HepG2 (cell line): ENCODE results near the gene CDHR4. TPM values are rescaled to one million over a fixed set of nuclear protein-coding genes. Genes with fewer than 3 reads are reported as not detected.

Source experiments
- ARNT ChIP-seq: fragments of 450-650 bp; IDR thresholded peaks from 2 replicates; pipeline ENCODE4 v1.6.1; 2017
- EEA1 ChIP-seq: sonication (generic); formaldehyde crosslinking; IDR thresholded peaks from 2 replicates; pipeline ENCODE4 v1.5.1; 2020; ENCODE audit warnings: mild to moderate bottlenecking, missing genetic modification reagents, borderline replicate concordance
- HNRNPH1 ChIP-seq: fragments of 200-400 bp; formaldehyde crosslinking; optimal IDR thresholded peaks from 2 replicates; pipeline ENCODE3; 2017; ENCODE audit warnings: mild to moderate bottlenecking, low read depth, low read length
- HOXD1 ChIP-seq: sonication (generic); formaldehyde crosslinking; IDR thresholded peaks from 2 replicates; pipeline ENCODE4 v1.5.0; 2020; ENCODE audit warnings: missing genetic modification reagents
- REST ChIP-seq, 2 experiments: IDR thresholded peaks; 2 replicates each; pipeline ENCODE4 v1.6.1; 2011 to 2012; ENCODE audit warnings: low read length in 2 of 2, borderline replicate concordance in 1 of 2, low read depth in 1 of 2, mild to moderate bottlenecking in 1 of 2, moderate library complexity in 1 of 2
- SKI ChIP-seq: fragments of 450-650 bp; IDR thresholded peaks from one replicate; pipeline ENCODE4 v1.6.1; 2018; ENCODE audit warnings: mild to moderate bottlenecking; ENCODE audit not compliant: partially characterized antibody
- SRSF9 ChIP-seq: fragments of 200-400 bp; formaldehyde crosslinking; IDR thresholded peaks from 2 replicates; pipeline ENCODE4 v1.6.1; 2018; ENCODE audit warnings: borderline replicate concordance, mild to moderate bottlenecking, low read depth, low read length; ENCODE audit not compliant: insufficient read depth, poor library complexity, severe bottlenecking
- TARDBP ChIP-seq: sonication (generic); formaldehyde crosslinking; IDR thresholded peaks from 2 replicates; pipeline ENCODE4 v1.8.0; 2022; ENCODE audit warnings: mild to moderate bottlenecking, missing genetic modification reagents
- ZFP91 ChIP-seq: sonication (generic); formaldehyde crosslinking; IDR thresholded peaks from 2 replicates; pipeline ENCODE4 v1.9.0; 2022; ENCODE audit warnings: missing genetic modification reagents, mild to moderate bottlenecking, borderline replicate concordance
- ZNF30 ChIP-seq: sonication (generic); formaldehyde crosslinking; IDR thresholded peaks from 2 replicates; pipeline ENCODE4 v1.5.0; 2020; ENCODE audit warnings: mild to moderate bottlenecking, missing genetic modification reagents
- ZNF557 ChIP-seq: sonication (generic); formaldehyde crosslinking; IDR thresholded peaks from 2 replicates; pipeline ENCODE4 v1.4.0; 2020; ENCODE audit warnings: missing genetic modification reagents
- ZNF777 ChIP-seq: sonication (generic); formaldehyde crosslinking; IDR thresholded peaks from 2 replicates; pipeline ENCODE4 v1.4.0; 2020; ENCODE audit warnings: missing genetic modification reagents
- polyA plus RNA-seq, 8 experiments: library from polyadenylated mRNA; depleted of rRNA in 3 of 8; stranded (reverse) in 7 of 8; unstranded in 1 of 8; fragments of >200 nt; fragmentation: Illumina TruSeq in 4 of 8; extraction: Trizol in 4 of 8; gene quantifications; 2 replicates each; pipeline versions ENCODE4 v1.2.1 to v1.2.3, GENCODE V29; 2011 to 2016; ENCODE audit warnings: low read depth in 4 of 8, missing spikeins in 1 of 8, mixed read lengths in 1 of 8; ENCODE audit not compliant: insufficient read depth in 1 of 8
- total RNA-seq, 5 experiments: library from RNA; depleted of rRNA; stranded (reverse); fragments of >200 nt; fragmentation: Illumina TruSeq; extraction: Trizol; gene quantifications; 2 replicates each; pipeline ENCODE4 v1.2.3, GENCODE V29; 2016; ENCODE audit warnings: low read depth in 1 of 5
- TF ChIP-seq, protein P1 (sequence below): sonication (generic); formaldehyde crosslinking; IDR thresholded peaks from 2 replicates; pipeline ENCODE4 v1.8.1; 2023; ENCODE audit warnings: mild to moderate bottlenecking, moderate library complexity, missing genetic modification reagents
- TF ChIP-seq, protein P2 (sequence below): sonication (generic); formaldehyde crosslinking; IDR thresholded peaks from 2 replicates; pipeline ENCODE4 v1.5.1; 2020; ENCODE audit warnings: mild to moderate bottlenecking, moderate library complexity, missing genetic modification reagents

Gene CDHR4
- total and polyA plus RNA-seq, 2 of the 13 experiments (the other 11 are each of a cell fraction or from before 2014, with no cell fraction given), result 0.21 TPM; not detected in 1

GRCh38 chr3:49802719-49803464 is 3.2 kb upstream of the CDHR4 start, which contains the start of gene INKA1 (continued):
- TF ChIP-seq REST (IDR thresholded peaks at IDR 0.05; ENCODE audit: borderline replicate concordance in 1 of 2, low read depth in 1 of 2, low read length in 2 of 2) (no peak), SRSF9 (no peak), TARDBP (CRISPR knock-in tag) (no peak), HNRNPH1 (no peak), ZFP91 (CRISPR knock-in tag) (peak; percentile 79; the same call in 1 of the 2 replicates), HOXD1 (CRISPR knock-in tag) (no peak), ZNF557 (CRISPR knock-in tag) (no peak), EEA1 (CRISPR knock-in tag) (no peak), ZNF30 (CRISPR knock-in tag) (no peak), SKI (peak; percentile 78), ARNT (no peak), ZNF777 (CRISPR knock-in tag) (peak; percentile 97)
- TF ChIP-seq, protein P1, sequence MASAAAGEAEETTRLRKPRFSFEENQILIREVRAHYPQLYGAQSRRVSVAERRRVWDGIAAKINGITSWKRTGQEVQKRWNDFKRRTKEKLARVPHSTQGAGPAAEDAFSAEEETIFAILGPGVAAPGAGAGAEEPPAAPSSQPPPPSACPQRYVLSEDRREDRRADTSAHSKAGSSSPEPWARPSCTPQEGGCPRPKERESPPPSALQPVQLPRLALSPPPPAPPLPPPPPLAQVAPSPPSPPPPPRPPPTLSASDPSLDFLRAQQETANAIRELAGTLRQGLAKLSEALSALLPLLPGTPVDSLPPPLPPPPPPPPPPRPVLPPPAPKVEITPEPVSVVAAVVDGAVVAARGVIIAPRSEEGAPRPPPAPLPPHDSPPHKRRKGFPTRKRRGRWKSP (CRISPR knock-in tag), result peak; percentile 24; the same call in 1 of the 2 replicates
- TF ChIP-seq, protein P2, sequence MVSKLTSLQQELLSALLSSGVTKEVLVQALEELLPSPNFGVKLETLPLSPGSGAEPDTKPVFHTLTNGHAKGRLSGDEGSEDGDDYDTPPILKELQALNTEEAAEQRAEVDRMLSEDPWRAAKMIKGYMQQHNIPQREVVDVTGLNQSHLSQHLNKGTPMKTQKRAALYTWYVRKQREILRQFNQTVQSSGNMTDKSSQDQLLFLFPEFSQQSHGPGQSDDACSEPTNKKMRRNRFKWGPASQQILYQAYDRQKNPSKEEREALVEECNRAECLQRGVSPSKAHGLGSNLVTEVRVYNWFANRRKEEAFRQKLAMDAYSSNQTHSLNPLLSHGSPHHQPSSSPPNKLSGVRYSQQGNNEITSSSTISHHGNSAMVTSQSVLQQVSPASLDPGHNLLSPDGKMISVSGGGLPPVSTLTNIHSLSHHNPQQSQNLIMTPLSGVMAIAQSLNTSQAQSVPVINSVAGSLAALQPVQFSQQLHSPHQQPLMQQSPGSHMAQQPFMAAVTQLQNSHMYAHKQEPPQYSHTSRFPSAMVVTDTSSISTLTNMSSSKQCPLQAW, result no peak
